ENCODE data around the gene STRA8.

STRA8 gene

GRCh38 chr7:135240441-135240840 is 6.8 kb downstream of the STRA8 start:
- DNase-seq: peak; percentile 45

GRCh38 chr7:135242096-135242684 is 8.6 kb downstream of the STRA8 start:
- no peak for DNase-seq

GRCh38 chr7:135245226-135246190 is 11.9 kb downstream of the STRA8 start:
- no peak for DNase-seq

- no peak for DNase-seq
These were observed 12.7 kb downstream of the STRA8 start for GRCh38 chr7:135246191-135246825.

GRCh38 chr7:135247746-135248471 is 14.3 kb downstream of the STRA8 start:
- no peak for DNase-seq

- DNase-seq: no peak
These were observed 14.9 kb downstream of the STRA8 start for GRCh38 chr7:135248546-135248945.

GRCh38 chr7:135251496-135252391 is 18.1 kb downstream of the STRA8 start:
- DNase-seq: no peak

GRCh38 chr7:135253851-135254771 is 20.5 kb downstream of the STRA8 start:
- DNase-seq: peak; percentile 87

- no peak for DNase-seq
These were observed 24.2 kb downstream of the STRA8 start for GRCh38 chr7:135257790-135258189.

- DNase-seq: no peak
These were observed 24.9 kb downstream of the STRA8 start for GRCh38 chr7:135258585-135258984.

- no peak for DNase-seq
These were observed 26.1 kb downstream of the STRA8 start for GRCh38 chr7:135259702-135260101.

- no peak for DNase-seq
These were observed 26.8 kb downstream of the STRA8 start for GRCh38 chr7:135260470-135260869.

GRCh38 chr7:135260930-135261721 is 27.5 kb downstream of the STRA8 start:
- DNase-seq: no peak

- peak; percentile 78 for DNase-seq
These were observed 29.1 kb downstream of the STRA8 start for GRCh38 chr7:135262623-135263320.

- no peak for DNase-seq
These were observed 29.8 kb downstream of the STRA8 start for GRCh38 chr7:135263321-135263970.

GRCh38 chr7:135265637-135266036 is 32.0 kb downstream of the STRA8 start:
- DNase-seq: no peak

- no peak for DNase-seq
These were observed 36.3 kb downstream of the STRA8 start for GRCh38 chr7:135269921-135270320.

GRCh38 chr7:135270577-135271254 is 37.1 kb downstream of the STRA8 start:
- DNase-seq: no peak

Data from DMS79 treated with DMSO at 0.1 percent for 48 hours (cell line).